NCI-H146 (cell line): Measurements from ENCODE around the gene WDPCP.
"Not testable (repeated sequence)": the region's sequence is repeated elsewhere in the genome, so short reads cannot be mapped to it uniquely, and the experiment has no call there.

ENCODE experiments used
- DNase-seq: peaks from one replicate; lab custom pipeline; 2025; lab: John Stamatoyannopoulos, UW

Gene WDPCP

GRCh38 chr2:63104482-63104881 lies 483.8 kb downstream of the WDPCP start:
- DNase-seq: no peak

GRCh38 chr2:63101954-63102353 lies 486.3 kb downstream of the WDPCP start:
- DNase-seq: no peak

- DNase-seq: no peak
Measured at GRCh38 chr2:63099032-63099431, 489.2 kb downstream of the WDPCP start.

DNA sequence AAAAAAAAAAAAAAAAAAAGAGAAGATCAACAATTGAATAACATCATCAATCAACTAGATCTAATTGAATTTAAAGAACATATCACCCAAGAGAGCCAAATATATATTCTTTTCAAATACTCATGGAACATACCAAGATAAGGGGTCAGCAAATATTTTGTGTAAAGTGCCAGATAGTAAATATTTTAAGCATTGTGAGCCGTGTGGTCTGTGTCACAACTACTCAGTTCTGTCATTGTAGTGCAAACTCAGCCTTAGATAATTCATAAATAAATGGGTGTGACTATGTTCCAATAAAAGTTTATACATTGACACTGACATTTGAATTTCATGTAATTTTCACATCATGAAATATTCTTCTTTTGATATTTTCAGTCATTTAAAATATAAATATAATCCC lies 491.8 kb downstream of the WDPCP start:
- no peak for DNase-seq

DNA sequence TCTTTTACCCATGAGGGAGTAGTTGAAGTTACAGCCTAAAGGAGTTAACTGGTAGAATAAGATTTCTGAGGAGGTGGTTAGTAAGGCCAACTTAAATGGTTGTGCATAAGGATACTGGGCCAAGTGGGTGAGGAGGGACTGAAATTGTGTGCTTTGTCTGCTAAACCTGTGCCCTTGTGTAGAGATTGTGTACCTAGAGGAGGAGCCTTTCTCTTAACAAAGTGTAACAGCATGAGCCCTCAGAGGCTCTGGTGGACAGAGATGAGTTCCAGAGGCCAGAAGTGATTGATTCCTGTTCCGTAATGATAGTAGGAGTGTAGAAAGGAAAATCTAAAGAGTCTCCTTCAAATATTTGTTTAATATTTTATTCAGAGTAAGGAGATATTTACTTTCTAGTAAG lies 494.8 kb downstream of the WDPCP start:
- no peak for DNase-seq

DNA sequence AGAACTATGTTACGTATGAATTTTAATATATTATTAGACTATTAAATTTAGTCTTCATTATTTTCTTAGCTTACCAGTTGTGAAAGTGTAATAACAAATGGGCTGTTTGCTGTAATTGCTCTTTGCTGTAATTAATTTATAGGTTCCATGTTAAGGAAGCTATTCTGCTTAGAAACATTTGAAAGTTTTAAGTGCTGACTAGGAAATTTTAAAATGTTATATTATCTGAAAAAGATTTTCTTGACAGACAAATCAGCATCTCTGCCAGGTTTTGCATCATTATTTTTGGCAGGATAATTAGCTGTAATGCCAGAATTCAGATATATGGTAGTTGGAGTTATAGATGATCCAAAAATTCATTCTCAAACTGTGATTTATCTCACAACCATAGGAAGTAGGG lies 495.4 kb downstream of the WDPCP start:
- no peak for DNase-seq

GRCh38 chr2:63092401-63092800 lies 495.9 kb downstream of the WDPCP start:
- DNase-seq: no peak

GRCh38 chr2:63086687-63087086 lies 501.6 kb downstream of the WDPCP start:
- DNase-seq: no peak

DNA sequence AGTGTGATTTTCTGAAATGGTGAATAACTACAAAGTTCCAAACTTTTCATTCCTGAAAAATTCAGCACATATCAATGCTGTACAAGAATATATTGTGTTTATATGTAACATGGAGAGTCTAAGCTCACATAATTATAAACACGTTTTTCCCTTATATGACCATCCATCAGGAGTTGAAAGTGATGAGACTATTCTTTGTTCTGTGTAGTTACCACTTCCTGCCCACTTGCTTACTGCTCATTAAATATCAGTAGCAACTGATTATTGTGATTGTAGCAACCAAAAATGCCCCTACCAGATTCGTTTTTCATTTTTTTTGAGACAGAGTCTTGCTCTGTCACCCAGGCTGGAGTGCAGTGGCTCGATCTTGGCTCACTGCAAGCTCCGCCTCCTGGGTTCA lies 506.9 kb downstream of the WDPCP start:
- DNase-seq: no peak

- DNase-seq: peak; percentile 23
Measured at GRCh38 chr2:63078852-63079606, 509.2 kb downstream of the WDPCP start.

DNA sequence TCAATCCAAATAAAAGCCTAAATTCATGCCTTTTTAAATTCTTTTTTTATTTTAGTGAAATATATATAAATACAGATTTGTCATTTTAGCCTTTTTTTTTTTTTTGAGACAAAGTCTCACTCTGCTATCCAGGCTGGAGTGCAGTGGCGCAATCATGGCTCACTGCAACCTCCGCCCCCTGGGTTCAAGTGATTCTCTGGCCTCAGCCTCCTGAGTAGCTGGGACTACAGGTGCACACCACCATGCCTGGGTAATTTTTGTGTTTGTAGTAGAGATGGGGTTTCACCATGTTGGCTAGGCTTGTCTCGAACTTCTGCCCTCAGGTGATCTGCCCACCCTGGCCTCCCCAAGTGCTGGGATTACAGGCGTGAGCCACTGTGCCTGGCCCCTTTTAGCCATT lies 513.9 kb downstream of the WDPCP start:
- not testable (repeated sequence) for DNase-seq

DNA sequence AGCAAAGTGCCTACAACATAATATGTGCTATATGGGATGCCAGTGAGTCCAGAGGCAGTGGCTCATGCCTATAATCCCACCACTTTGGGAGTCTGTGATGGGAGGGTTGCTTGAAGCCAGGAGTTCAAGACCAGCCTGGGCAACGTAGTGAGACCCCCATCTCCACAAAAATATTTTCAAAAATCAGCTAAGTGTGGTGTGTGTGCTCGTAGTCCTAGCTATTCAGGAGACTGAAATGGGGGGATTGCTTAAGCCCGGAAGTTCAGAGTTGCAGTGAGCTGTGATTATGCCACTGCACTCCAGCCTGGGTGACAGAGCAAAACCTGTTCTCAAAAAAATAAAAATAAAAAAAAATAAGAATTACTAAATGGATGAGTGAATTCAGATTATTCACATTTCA lies 514.3 kb downstream of the WDPCP start:
- DNase-seq: no peak

DNA sequence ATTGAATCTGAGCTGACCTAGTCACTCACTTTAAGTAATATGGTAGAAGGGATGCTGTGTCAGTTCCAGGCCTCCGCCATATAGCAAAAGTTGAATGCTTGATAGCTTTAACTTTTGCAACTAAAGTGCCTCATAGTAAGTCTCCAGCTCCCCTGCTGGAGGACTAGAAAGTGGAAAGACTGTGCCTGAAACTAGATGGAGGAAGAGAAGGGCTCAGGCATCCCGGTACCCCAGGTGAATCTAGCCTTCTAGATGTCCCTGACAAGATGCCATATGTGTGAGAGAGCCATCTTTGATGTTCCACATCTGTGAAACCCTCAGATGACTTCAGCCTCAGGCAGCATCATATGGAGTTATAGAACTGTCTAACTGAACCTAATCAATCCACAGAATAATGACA lies 516.6 kb downstream of the WDPCP start:
- no peak for DNase-seq
